ENCODE measurements around the gene SEZ6L. TPM values are rescaled to one million over a fixed set of nuclear protein-coding genes. Genes with fewer than 3 reads are reported as not detected.
A peak's percentile ranks its signal among the peaks of the same experiment; 100 is the strongest.

Gene SEZ6L
- polyA plus RNA-seq, 1 donor from 2014 or later: 31.9 TPM

GRCh38 chr22:26360169-26360885 is 191.1 kb downstream of the SEZ6L start (continued):
- TF ChIP-seq REST (IDR thresholded peaks at IDR 0.05; ENCODE audit: borderline replicate concordance) (no peak), SMC3 (conservative IDR thresholded peaks at IDR 0.05; ENCODE audit: poor library complexity) (peak; percentile 90), MXI1 (conservative IDR thresholded peaks at IDR 0.05; ENCODE audit: poor library complexity, severe bottlenecking) (no peak), RAD21 (conservative IDR thresholded peaks at IDR 0.05) (peak; percentile 85)

GRCh38 chr22:26362471-26362870 is 193.2 kb downstream of the SEZ6L start:
- H3K4me3 ChIP-seq (ENCODE audit: low read length): no peak overlapping the region
- no peak overlapping the region for H3K27ac ChIP-seq (ENCODE audit: low read length)
- no peak overlapping the region for H2AFZ ChIP-seq (ENCODE audit: low read depth, low read length)
- no peaks in the 10 kb centered on the region for H4K20me1 ChIP-seq (ENCODE audit: insufficient read depth)
- no peaks in the 10 kb centered on the region for H3K79me2 ChIP-seq (replicated peaks; ENCODE audit: insufficient read depth, low read length)
- no peaks in the 10 kb centered on the region for H3F3A ChIP-seq (ENCODE audit: insufficient read depth, low read length, poor library complexity, severe bottlenecking)
- H3K4me2 ChIP-seq (ENCODE audit: low read length): no peak overlapping the region
- no peaks in the 10 kb centered on the region for H3K36me3 ChIP-seq (ENCODE audit: insufficient read depth, low read length)
- no peaks in the 10 kb centered on the region for H3K9me3 ChIP-seq (ENCODE audit: low read length)
- H3K9me2 ChIP-seq (ENCODE audit: insufficient read depth, low read length): no peaks in the 10 kb centered on the region
- no peaks in the 10 kb centered on the region for H3K27me3 ChIP-seq (ENCODE audit: insufficient read depth, low read depth, low read length)
- TF ChIP-seq TAF1 (IDR thresholded peaks at IDR 0.05; ENCODE audit: low read depth): no peak
- TF ChIP-seq SMC3 (conservative IDR thresholded peaks at IDR 0.05; ENCODE audit: poor library complexity): no peak
- TF ChIP-seq POLR2AphosphoS5 (IDR thresholded peaks at IDR 0.05): no peak
- TF ChIP-seq RAD21 (conservative IDR thresholded peaks at IDR 0.05): no peak
- no peak for TF ChIP-seq MXI1 (conservative IDR thresholded peaks at IDR 0.05; ENCODE audit: poor library complexity, severe bottlenecking)
- no peak for TF ChIP-seq EZH2 (IDR thresholded peaks at IDR 0.05; ENCODE audit: borderline replicate concordance, insufficient read depth, low read length, poor library complexity, severe bottlenecking)
- TF ChIP-seq, protein P1, sequence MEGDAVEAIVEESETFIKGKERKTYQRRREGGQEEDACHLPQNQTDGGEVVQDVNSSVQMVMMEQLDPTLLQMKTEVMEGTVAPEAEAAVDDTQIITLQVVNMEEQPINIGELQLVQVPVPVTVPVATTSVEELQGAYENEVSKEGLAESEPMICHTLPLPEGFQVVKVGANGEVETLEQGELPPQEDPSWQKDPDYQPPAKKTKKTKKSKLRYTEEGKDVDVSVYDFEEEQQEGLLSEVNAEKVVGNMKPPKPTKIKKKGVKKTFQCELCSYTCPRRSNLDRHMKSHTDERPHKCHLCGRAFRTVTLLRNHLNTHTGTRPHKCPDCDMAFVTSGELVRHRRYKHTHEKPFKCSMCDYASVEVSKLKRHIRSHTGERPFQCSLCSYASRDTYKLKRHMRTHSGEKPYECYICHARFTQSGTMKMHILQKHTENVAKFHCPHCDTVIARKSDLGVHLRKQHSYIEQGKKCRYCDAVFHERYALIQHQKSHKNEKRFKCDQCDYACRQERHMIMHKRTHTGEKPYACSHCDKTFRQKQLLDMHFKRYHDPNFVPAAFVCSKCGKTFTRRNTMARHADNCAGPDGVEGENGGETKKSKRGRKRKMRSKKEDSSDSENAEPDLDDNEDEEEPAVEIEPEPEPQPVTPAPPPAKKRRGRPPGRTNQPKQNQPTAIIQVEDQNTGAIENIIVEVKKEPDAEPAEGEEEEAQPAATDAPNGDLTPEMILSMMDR (IDR thresholded peaks at IDR 0.05; ENCODE audit: poor library complexity, severe bottlenecking): no peak
- no peak for TF ChIP-seq REST (IDR thresholded peaks at IDR 0.05; ENCODE audit: borderline replicate concordance)
- TF ChIP-seq EP300 (conservative IDR thresholded peaks at IDR 0.05; ENCODE audit: poor library complexity, severe bottlenecking): no peak
- no peak overlapping the region for H3K9ac ChIP-seq (ENCODE audit: low read length)

Data from neural cell (in vitro differentiated cells).